Duodenal mucosa (tissue), 2 donors: ENCODE results near the gene PSTPIP1.

Experiments
- H3K27ac ChIP-seq: one replicate; pipeline ENCODE4 v1.7.0; 2013; ENCODE audit warnings: low read depth, low read length
- H3K27me3 ChIP-seq, 2 donors: one replicate each; pipeline ENCODE4 v1.7.0; 2013; ENCODE audit warnings: low read length in 2 of 2, control low read depth in 1 of 2; ENCODE audit not compliant: insufficient read depth in 2 of 2, control insufficient read depth in 1 of 2
- H3K36me3 ChIP-seq, 2 donors: one replicate each; pipeline ENCODE4 v1.7.0; 2013; ENCODE audit warnings: low read length in 2 of 2, control low read depth in 1 of 2; ENCODE audit not compliant: insufficient read depth in 2 of 2, control insufficient read depth in 1 of 2
- H3K4me1 ChIP-seq, 2 donors: one replicate each; pipeline ENCODE4 v1.7.0; 2013; ENCODE audit warnings: low read length in 2 of 2, control low read depth in 1 of 2; ENCODE audit not compliant: insufficient read depth in 2 of 2, control insufficient read depth in 1 of 2
- H3K4me3 ChIP-seq, 2 donors: one replicate each; pipeline ENCODE4 v1.7.0; 2013; ENCODE audit warnings: low read length in 2 of 2, low read depth in 1 of 2
- H3K9ac ChIP-seq, 2 donors: one replicate each; pipeline ENCODE4 v1.7.0; 2013; ENCODE audit warnings: low read length in 2 of 2, low read depth in 1 of 2
- H3K9me3 ChIP-seq, 2 donors: one replicate each; pipeline ENCODE4 v1.7.0; 2013; ENCODE audit warnings: low read length in 2 of 2, control low read depth in 1 of 2; ENCODE audit not compliant: control insufficient read depth in 1 of 2

Gene PSTPIP1

DNA sequence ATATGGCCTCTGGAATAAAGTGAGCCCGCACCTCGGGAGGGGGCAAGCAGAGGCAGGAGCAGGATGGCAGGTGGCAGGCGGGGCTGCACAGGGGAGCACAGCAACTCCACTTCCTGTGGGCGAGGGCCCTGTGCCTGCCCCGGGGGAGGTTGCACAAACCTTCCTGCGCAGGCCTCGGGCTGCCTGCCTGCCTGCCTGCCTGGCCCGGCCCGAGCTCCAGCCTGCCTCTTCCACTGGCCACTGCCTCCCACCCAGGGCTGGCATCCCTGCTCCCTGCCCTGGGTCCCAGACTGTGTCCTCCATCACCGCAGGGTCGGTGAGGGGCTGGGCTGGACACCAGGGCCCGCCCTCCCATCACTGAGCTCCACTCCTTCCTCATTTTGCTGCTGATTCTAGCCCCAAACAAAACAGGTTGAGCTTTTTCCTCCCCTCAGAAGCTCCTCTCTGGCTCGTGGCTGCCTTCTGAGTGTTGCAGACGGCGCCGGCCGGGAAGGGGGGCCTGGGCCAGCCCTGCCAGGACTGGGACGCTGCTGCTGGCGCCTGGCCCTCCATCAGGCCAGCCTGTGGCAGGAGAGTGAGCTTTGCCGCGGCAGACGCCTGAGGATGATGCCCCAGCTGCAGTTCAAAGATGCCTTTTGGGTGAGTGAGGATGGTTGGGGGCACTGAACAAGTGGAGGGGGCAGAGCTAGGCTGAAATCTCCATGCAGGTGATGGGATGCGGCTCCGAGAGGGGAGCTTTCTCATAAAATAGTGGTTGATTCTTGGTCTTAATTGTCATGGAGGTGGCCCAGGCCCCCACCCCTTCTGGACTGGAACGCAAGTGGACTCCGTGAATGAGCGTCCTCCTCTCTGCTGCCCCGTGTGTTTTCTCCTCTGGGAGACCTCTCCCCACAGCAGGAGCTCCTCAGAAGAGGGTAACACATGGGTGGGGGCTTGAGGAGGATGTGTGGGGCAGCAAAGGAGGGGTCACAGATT lies at the start of gene PSTPIP1:
Gene PSTPIP1, plus strand, starts transcription at position 156 of the 975 bp plus-strand sequence. Its CDS starts 448 bp downstream, at position 604.
- Histone ChIP-seq H3K9ac (peak within 1 kb of the TSS; percentile 46 to 63), H3K27ac (peak within 1 kb of the TSS; percentile 32), H3K4me3 (peak within 1 kb of the TSS; percentile 52 to 62)

GRCh38 chr15:76945494-76946093 lies 49.3 kb upstream of the PSTPIP1 start:
- Histone ChIP-seq H3K9me3 (no peaks in the 10 kb centered on the region), H3K9ac (no peak overlapping the region), H3K4me1 (no peaks in the 10 kb centered on the region), H3K36me3 (peaks cover 11 to 35% of the 10 kb centered on the region in 2 donors), H3K4me3 (no peak overlapping the region), H3K27ac (no peak overlapping the region), H3K27me3 (no peaks in the 10 kb centered on the region)

More for the DNA sequence above, at the start of gene PSTPIP1:
- peaks cover 0 to 17% of the 10 kb centered on the region in 2 donors for H3K4me1 ChIP-seq
- no peaks in the 10 kb centered on the region for H3K36me3 ChIP-seq
- H3K9me3 ChIP-seq: no peaks in the 10 kb centered on the region
- no peaks in the 10 kb centered on the region for H3K27me3 ChIP-seq

- Histone ChIP-seq H3K9me3 (no peaks in the 10 kb centered on the region), H3K36me3 (peaks cover 15 to 42% of the 10 kb centered on the region in 2 donors), H3K9ac (no peak overlapping the region), H3K27me3 (no peaks in the 10 kb centered on the region), H3K4me3 (no peak overlapping the region), H3K27ac (no peak overlapping the region), H3K4me1 (no peaks in the 10 kb centered on the region)
These were observed 47.5 kb upstream of the PSTPIP1 start for GRCh38 chr15:76947454-76947853.

- Histone ChIP-seq H3K9ac (no peak overlapping the region), H3K36me3 (peaks cover 8 to 31% of the 10 kb centered on the region in 2 donors), H3K4me1 (no peaks in the 10 kb centered on the region), H3K4me3 (no peak overlapping the region), H3K27me3 (no peaks in the 10 kb centered on the region), H3K9me3 (no peaks in the 10 kb centered on the region), H3K27ac (no peak overlapping the region)
These were observed 43.7 kb upstream of the PSTPIP1 start for GRCh38 chr15:76951220-76951619.

GRCh38 chr15:76953913-76954312 lies 41.0 kb upstream of the PSTPIP1 start:
- no peak overlapping the region for H3K4me3 ChIP-seq
- no peaks in the 10 kb centered on the region for H3K9me3 ChIP-seq
- H3K36me3 ChIP-seq: peaks cover 4 to 15% of the 10 kb centered on the region in 2 donors
- no peaks in the 10 kb centered on the region for H3K27me3 ChIP-seq
- no peaks in the 10 kb centered on the region for H3K4me1 ChIP-seq
- H3K27ac ChIP-seq: no peak overlapping the region
- H3K9ac ChIP-seq: no peak overlapping the region

- Histone ChIP-seq H3K36me3 (peaks cover 4 to 12% of the 10 kb centered on the region in 2 donors), H3K27me3 (no peaks in the 10 kb centered on the region), H3K4me3 (no peak overlapping the region), H3K9me3 (no peaks in the 10 kb centered on the region), H3K4me1 (no peaks in the 10 kb centered on the region), H3K27ac (no peak overlapping the region), H3K9ac (no peak overlapping the region)
These were observed 40.2 kb upstream of the PSTPIP1 start for GRCh38 chr15:76954744-76955143.

DNA sequence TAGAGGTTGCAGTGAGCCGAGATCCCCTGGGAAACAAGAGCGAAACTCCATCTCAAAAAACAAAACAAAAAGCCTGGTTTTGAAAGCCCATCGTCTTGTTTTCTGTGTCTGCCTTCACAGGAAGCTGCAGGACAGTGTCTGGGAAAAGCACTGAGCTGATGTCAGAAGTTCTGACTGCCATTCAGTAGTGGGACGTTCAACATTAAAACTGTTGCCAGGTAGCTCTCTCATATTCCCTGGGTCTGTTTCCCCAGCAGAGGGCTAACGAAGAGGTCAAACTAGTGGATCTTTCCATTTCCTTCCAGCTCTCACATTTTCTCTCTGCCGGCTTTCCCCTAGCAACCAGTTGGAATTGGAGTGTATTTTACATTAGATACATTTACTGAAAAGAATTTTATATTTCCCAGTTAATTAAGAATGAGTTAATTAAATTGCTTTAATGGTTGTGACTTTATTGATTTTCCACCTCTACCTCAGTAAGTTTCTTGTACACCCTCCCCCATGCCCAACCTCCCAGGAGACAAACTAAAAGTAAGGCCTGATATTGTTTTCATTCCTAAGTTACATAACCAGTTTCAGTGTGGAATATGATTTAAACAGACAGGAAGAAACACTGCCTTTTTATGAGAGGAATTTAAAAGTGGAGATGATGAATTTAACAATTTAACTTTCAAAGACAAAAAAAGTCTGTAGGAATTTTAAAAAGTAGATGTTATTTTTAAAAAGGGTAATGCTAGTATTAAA lies 33.5 kb upstream of the PSTPIP1 start:
- no peak overlapping the region for H3K4me3 ChIP-seq
- H3K27me3 ChIP-seq: peaks cover 7 to 9% of the 10 kb centered on the region in 2 donors
- H3K9me3 ChIP-seq: no peaks in the 10 kb centered on the region
- no peaks in the 10 kb centered on the region for H3K36me3 ChIP-seq
- H3K27ac ChIP-seq: no peak overlapping the region
- H3K4me1 ChIP-seq: no peaks in the 10 kb centered on the region
- H3K9ac ChIP-seq: no peak overlapping the region

DNA sequence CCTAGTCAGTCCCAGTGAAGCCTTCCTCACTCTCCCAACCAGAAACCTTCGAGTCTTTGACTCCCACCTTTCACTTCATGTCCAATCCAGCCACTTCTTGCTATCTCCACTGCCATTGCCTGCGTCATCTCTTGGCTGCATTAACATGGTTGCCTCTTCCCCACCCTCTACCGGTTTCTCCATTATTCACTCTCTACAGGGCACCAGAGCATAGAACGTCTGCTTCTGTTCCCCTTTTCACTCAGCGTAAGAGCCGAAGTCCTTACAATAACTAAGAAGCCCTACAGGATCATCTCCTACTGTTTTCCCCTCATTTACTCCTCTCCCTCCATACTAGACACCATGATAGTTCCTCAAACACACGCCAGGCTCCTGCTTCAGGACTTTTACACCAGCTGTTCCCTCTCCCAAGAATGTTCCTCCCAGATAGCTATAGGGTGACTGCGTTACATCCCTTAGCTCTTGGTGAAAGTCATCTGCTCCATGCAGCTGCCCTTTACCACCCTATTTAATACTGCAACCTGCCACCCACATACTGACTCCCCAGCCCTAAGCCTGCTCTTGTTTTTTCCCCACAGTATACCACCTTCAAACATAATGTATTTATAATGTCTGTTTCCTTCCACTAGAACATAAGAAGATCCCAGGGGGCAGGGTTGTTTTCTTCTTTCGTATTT lies 32.5 kb upstream of the PSTPIP1 start:
- H3K9me3 ChIP-seq: no peaks in the 10 kb centered on the region
- peaks cover 7 to 9% of the 10 kb centered on the region in 2 donors for H3K27me3 ChIP-seq
- H3K4me3 ChIP-seq: no peak overlapping the region
- H3K36me3 ChIP-seq: no peaks in the 10 kb centered on the region
- no peaks in the 10 kb centered on the region for H3K4me1 ChIP-seq
- H3K9ac ChIP-seq: no peak overlapping the region
- H3K27ac ChIP-seq: no peak overlapping the region

- Histone ChIP-seq H3K27me3 (peaks cover 7 to 9% of the 10 kb centered on the region in 2 donors), H3K36me3 (no peaks in the 10 kb centered on the region), H3K9ac (no peak overlapping the region), H3K9me3 (no peaks in the 10 kb centered on the region), H3K27ac (no peak overlapping the region), H3K4me1 (no peaks in the 10 kb centered on the region), H3K4me3 (no peak overlapping the region)
These were observed 31.3 kb upstream of the PSTPIP1 start for GRCh38 chr15:76963596-76963995.
